GM18909 (cell line): Measurements from ENCODE around the gene ZNF117.
"Not testable (repeated sequence)": the region's sequence is repeated elsewhere in the genome, so short reads cannot be mapped to it uniquely, and the experiment has no call there.

ENCODE experiments used
- ATAC-seq: cut with Tn5 transposase; IDR thresholded peaks from one replicate; pipeline ENCODE4 v1.9.1; 2021; ENCODE audit warnings: mild to moderate bottlenecking; ENCODE audit not compliant: unreplicated experiment, poor library complexity

Gene ZNF117

GRCh38 chr7:64928252-64929187, 62.3 kb downstream of the ZNF117 start:
- ATAC-seq, result not testable (repeated sequence)
